ENCODE measurements around the gene SHKBP1. TPM values are rescaled to one million over a fixed set of nuclear protein-coding genes. Genes with fewer than 3 reads are reported as not detected.

Gene SHKBP1
- total and polyA plus RNA-seq, 2 of the 13 experiments (the other 11 are each of a cell fraction or from before 2014, with no cell fraction given) = 16.2 to 17.4 TPM

DNA sequence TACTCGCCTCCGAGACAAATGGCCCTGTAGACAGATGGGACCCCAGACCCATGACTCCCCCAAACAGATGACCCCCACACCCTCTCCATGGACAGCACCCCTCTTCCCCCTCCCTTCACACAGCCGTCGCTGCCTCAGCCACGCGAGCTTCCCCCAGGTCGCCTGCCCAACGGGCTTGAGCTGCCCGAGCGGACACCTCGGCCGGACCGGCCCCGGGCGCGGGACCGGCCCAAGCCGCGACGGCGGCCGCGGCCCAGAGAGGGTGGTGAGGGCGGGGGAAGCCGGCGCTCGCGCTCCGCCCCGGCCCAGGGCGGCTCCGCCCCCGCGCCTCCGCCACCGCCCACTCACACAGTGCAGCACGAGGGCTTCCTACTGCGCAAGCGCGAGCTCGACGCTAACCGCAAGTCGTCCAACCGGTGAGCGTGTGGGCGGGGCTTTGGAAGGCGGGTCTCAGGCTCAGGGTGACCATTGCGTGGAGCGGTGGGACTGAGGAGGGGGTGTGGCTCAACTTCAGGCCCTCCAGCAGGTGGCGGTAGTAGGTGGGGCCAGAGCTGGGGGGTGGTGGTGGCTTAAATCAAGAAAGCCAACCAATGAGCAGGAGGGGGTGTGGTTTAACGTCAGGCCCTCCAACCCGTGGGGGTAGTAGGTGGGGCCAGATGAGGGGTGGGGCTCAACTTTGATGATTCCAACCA is 6.2 kb upstream of the SHKBP1 start (continued):
- TF ChIP-seq, protein P1, sequence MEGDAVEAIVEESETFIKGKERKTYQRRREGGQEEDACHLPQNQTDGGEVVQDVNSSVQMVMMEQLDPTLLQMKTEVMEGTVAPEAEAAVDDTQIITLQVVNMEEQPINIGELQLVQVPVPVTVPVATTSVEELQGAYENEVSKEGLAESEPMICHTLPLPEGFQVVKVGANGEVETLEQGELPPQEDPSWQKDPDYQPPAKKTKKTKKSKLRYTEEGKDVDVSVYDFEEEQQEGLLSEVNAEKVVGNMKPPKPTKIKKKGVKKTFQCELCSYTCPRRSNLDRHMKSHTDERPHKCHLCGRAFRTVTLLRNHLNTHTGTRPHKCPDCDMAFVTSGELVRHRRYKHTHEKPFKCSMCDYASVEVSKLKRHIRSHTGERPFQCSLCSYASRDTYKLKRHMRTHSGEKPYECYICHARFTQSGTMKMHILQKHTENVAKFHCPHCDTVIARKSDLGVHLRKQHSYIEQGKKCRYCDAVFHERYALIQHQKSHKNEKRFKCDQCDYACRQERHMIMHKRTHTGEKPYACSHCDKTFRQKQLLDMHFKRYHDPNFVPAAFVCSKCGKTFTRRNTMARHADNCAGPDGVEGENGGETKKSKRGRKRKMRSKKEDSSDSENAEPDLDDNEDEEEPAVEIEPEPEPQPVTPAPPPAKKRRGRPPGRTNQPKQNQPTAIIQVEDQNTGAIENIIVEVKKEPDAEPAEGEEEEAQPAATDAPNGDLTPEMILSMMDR (CRISPR knock-in tag; IDR thresholded peaks at IDR 0.05) = peak; percentile 76
- TF ChIP-seq ZNF282 (IDR thresholded peaks at IDR 0.05; ENCODE audit: partially characterized antibody) = no peak
- TF ChIP-seq ARNTL (CRISPR knock-in tag; IDR thresholded peaks at IDR 0.05) = peak; percentile 98
- TF ChIP-seq ZNF781 (CRISPR knock-in tag; IDR thresholded peaks at IDR 0.05; ENCODE audit: borderline replicate concordance, not compliant biosample characterization) = no peak
- TF ChIP-seq HNRNPLL (IDR thresholded peaks at IDR 0.05; ENCODE audit: low read depth, low read length, poor library complexity, severe bottlenecking) = peak; percentile 38
- no peak for TF ChIP-seq ZNF451 (CRISPR knock-in tag; IDR thresholded peaks at IDR 0.05)
- TF ChIP-seq, protein P2, sequence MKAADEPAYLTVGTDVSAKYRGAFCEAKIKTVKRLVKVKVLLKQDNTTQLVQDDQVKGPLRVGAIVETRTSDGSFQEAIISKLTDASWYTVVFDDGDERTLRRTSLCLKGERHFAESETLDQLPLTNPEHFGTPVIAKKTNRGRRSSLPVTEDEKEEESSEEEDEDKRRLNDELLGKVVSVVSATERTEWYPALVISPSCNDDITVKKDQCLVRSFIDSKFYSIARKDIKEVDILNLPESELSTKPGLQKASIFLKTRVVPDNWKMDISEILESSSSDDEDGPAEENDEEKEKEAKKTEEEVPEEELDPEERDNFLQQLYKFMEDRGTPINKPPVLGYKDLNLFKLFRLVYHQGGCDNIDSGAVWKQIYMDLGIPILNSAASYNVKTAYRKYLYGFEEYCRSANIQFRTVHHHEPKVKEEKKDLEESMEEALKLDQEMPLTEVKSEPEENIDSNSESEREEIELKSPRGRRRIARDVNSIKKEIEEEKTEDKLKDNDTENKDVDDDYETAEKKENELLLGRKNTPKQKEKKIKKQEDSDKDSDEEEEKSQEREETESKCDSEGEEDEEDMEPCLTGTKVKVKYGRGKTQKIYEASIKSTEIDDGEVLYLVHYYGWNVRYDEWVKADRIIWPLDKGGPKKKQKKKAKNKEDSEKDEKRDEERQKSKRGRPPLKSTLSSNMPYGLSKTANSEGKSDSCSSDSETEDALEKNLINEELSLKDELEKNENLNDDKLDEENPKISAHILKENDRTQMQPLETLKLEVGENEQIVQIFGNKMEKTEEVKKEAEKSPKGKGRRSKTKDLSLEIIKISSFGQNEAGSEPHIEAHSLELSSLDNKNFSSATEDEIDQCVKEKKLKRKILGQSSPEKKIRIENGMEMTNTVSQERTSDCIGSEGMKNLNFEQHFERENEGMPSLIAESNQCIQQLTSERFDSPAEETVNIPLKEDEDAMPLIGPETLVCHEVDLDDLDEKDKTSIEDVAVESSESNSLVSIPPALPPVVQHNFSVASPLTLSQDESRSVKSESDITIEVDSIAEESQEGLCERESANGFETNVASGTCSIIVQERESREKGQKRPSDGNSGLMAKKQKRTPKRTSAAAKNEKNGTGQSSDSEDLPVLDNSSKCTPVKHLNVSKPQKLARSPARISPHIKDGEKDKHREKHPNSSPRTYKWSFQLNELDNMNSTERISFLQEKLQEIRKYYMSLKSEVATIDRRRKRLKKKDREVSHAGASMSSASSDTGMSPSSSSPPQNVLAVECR (CRISPR knock-in tag; IDR thresholded peaks at IDR 0.05; ENCODE audit: borderline replicate concordance) = peak; percentile 44; the same call in 1 of the 2 replicates
- 0 out of 2 replicates have a peak, but pooled peaks have one; percentile 39 for TF ChIP-seq TBX3 (IDR thresholded peaks at IDR 0.05; ENCODE audit: borderline replicate concordance)
- peak; percentile 12 for TF ChIP-seq YY1 (IDR thresholded peaks at IDR 0.05; ENCODE audit: insufficient read depth, insufficient replicate concordance, low read depth, low read length)
- no peak for TF ChIP-seq ZNF230 (CRISPR knock-in tag; IDR thresholded peaks at IDR 0.05)
- TF ChIP-seq HCFC1 (IDR thresholded peaks at IDR 0.05; ENCODE audit: low read depth, low read length) = 0 out of 2 replicates have a peak, but pooled peaks have one; percentile 5
- TF ChIP-seq, protein P3, sequence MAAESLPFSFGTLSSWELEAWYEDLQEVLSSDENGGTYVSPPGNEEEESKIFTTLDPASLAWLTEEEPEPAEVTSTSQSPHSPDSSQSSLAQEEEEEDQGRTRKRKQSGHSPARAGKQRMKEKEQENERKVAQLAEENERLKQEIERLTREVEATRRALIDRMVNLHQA (CRISPR knock-in tag; IDR thresholded peaks at IDR 0.05) = no peak
- peak; percentile 55; the same call in 1 of the 2 replicates for TF ChIP-seq GABPB1 (CRISPR knock-in tag; IDR thresholded peaks at IDR 0.05)
- 0 out of 2 replicates have a peak, but pooled peaks have one; percentile 12 for TF ChIP-seq RAD21 (CRISPR knock-in tag; IDR thresholded peaks at IDR 0.05)
- no peak for TF ChIP-seq RFX1 (IDR thresholded peaks at IDR 0.05)
- TF ChIP-seq, protein P4, sequence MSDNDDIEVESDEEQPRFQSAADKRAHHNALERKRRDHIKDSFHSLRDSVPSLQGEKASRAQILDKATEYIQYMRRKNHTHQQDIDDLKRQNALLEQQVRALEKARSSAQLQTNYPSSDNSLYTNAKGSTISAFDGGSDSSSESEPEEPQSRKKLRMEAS (IDR thresholded peaks at IDR 0.05) = peak; percentile 69
- TF ChIP-seq, protein P5, sequence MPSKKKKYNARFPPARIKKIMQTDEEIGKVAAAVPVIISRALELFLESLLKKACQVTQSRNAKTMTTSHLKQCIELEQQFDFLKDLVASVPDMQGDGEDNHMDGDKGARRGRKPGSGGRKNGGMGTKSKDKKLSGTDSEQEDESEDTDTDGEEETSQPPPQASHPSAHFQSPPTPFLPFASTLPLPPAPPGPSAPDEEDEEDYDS (CRISPR knock-in tag; IDR thresholded peaks at IDR 0.05) = peak; percentile 43; the same call in 1 of the 2 replicates
- no peak for TF ChIP-seq ZNF776 (CRISPR knock-in tag; IDR thresholded peaks at IDR 0.05)
- TF ChIP-seq NFYB (CRISPR knock-in tag; IDR thresholded peaks at IDR 0.05) = peak; percentile 75
- no peak for TF ChIP-seq U2AF1 (optimal IDR thresholded peaks at IDR 0.05; ENCODE audit: low read depth, low read length)
- no peak for TF ChIP-seq CBX5 (CRISPR knock-in tag; IDR thresholded peaks at IDR 0.05; ENCODE audit: borderline replicate concordance)
- no peak for TF ChIP-seq SIX4 (CRISPR knock-in tag; IDR thresholded peaks at IDR 0.05)
- TF ChIP-seq ONECUT2 (CRISPR knock-in tag; IDR thresholded peaks at IDR 0.05) = no peak
- no peak for TF ChIP-seq ZEB1 (IDR thresholded peaks at IDR 0.05; ENCODE audit: insufficient replicate concordance, low read depth)
- TF ChIP-seq ZNF777 (CRISPR knock-in tag; IDR thresholded peaks at IDR 0.05) = peak; percentile 80
